OCI-LY1 (cell line): Measurements from ENCODE around the gene SPIN2B.

Experiments used
- H2AFZ ChIP-seq: fragments of 200-600 bp; sonication (generic), shearing (Covaris generic); 2 replicates; pipeline ENCODE4 v1.6.0; 2014; ENCODE audit warnings: antibody characterized with exemption, mild to moderate bottlenecking, low read length
- H3F3A ChIP-seq: fragments of 200-600 bp; sonication (generic), shearing (Covaris generic); 2 replicates; pipeline ENCODE4 v1.6.0; 2014; ENCODE audit warnings: mild to moderate bottlenecking, antibody characterized with exemption, low read length, moderate library complexity; ENCODE audit not compliant: insufficient read depth
- H3K27ac ChIP-seq: fragments of 200-600 bp; sonication (generic); 2 replicates; pipeline ENCODE4 v1.5.1; 2014; ENCODE audit warnings: low read length, mixed run types, mild to moderate bottlenecking, low read depth; ENCODE audit not compliant: poor library complexity, severe bottlenecking
- H3K27me3 ChIP-seq: fragments of 200-600 bp; sonication (generic); 2 replicates; pipeline ENCODE4 v1.6.0; 2014; ENCODE audit warnings: antibody characterized with exemption, mild to moderate bottlenecking, low read length, moderate library complexity; ENCODE audit not compliant: insufficient read depth
- H3K36me3 ChIP-seq: fragments of 200-600 bp; sonication (generic); 2 replicates; pipeline ENCODE4 v1.6.1; 2014; ENCODE audit warnings: mild to moderate bottlenecking, antibody characterized with exemption, low read length, moderate library complexity, mixed read lengths; ENCODE audit not compliant: insufficient read depth
- H3K4me1 ChIP-seq: fragments of 200-600 bp; sonication (generic); 2 replicates; pipeline ENCODE4 v1.5.1; 2014; ENCODE audit warnings: mild to moderate bottlenecking, low read length, moderate library complexity; ENCODE audit not compliant: insufficient read depth, severe bottlenecking
- H3K4me2 ChIP-seq: fragments of 200-600 bp; sonication (generic), shearing (Covaris generic); 2 replicates; pipeline ENCODE4 v1.6.1; 2014; ENCODE audit warnings: low read length
- H3K4me3 ChIP-seq: fragments of 200-600 bp; sonication (generic); 2 replicates; pipeline ENCODE4 v1.5.1; 2014; ENCODE audit warnings: low read length, low read depth, mild to moderate bottlenecking, mixed read lengths; ENCODE audit not compliant: poor library complexity, severe bottlenecking
- H3K79me2 ChIP-seq: fragments of 200-600 bp; shearing (Covaris generic); 2 replicates; pipeline ENCODE4 v1.6.1; 2016; ENCODE audit warnings: mixed run types, low read length, mixed read lengths; ENCODE audit not compliant: insufficient read depth
- H3K9ac ChIP-seq: fragments of 200-600 bp; sonication (generic), shearing (Covaris generic); 2 replicates; pipeline ENCODE4 v1.6.1; 2014; ENCODE audit warnings: mild to moderate bottlenecking, low read length, mixed read lengths
- H3K9me2 ChIP-seq: fragments of 200-600 bp; sonication (generic), shearing (Covaris generic); 2 replicates; pipeline ENCODE4 v1.6.1; 2014; ENCODE audit warnings: low read depth, mild to moderate bottlenecking, low read length, mixed read lengths
- H3K9me3 ChIP-seq: fragments of 200-600 bp; shearing (Covaris generic); 2 replicates; pipeline ENCODE4 v1.6.1; 2014; ENCODE audit warnings: low read length, mixed read lengths
- H4K20me1 ChIP-seq: fragments of 200-600 bp; sonication (generic), shearing (Covaris generic); 2 replicates; pipeline ENCODE4 v1.6.0; 2016; ENCODE audit warnings: mild to moderate bottlenecking, low read length; ENCODE audit not compliant: insufficient read depth
- CTCF ChIP-seq: fragments of 200-600 bp; sonication (generic), shearing (Covaris generic); IDR thresholded peaks from 2 replicates; pipeline ENCODE4 v1.5.1; 2017; ENCODE audit warnings: mild to moderate bottlenecking, antibody characterized with exemption, low read length, moderate library complexity, mixed read lengths
- EZH2 ChIP-seq: fragments of 200-600 bp; sonication (generic), shearing (Covaris generic); IDR thresholded peaks from 2 replicates; pipeline ENCODE4 v1.8.0; 2017; ENCODE audit warnings: borderline replicate concordance, mixed run types, mild to moderate bottlenecking, antibody characterized with exemption, low read length, moderate library complexity, mixed read lengths

SPIN2B gene

GRCh38 chrX:57083143-57083542 lies 38.2 kb downstream of the SPIN2B start:
- Histone ChIP-seq H3K9ac (no peak overlapping the region), H3F3A (no peaks in the 10 kb centered on the region), H3K27me3 (no peaks in the 10 kb centered on the region), H3K36me3 (no peaks in the 10 kb centered on the region), H3K4me1 (no peaks in the 10 kb centered on the region), H3K27ac (no peak overlapping the region), H3K4me3 (no peak overlapping the region), H3K9me3 (no peaks in the 10 kb centered on the region), H3K4me2 (no peak overlapping the region), H4K20me1 (no peaks in the 10 kb centered on the region), H2AFZ (no peak overlapping the region), H3K9me2 (no peaks in the 10 kb centered on the region), H3K79me2 (no peaks in the 10 kb centered on the region)
- no peak for TF ChIP-seq CTCF
- TF ChIP-seq EZH2, result no peak

- Histone ChIP-seq H3K9me3 (no peaks in the 10 kb centered on the region), H4K20me1 (no peaks in the 10 kb centered on the region), H3K4me2 (no peak overlapping the region), H3K27ac (no peak overlapping the region), H3K79me2 (no peaks in the 10 kb centered on the region), H3K27me3 (no peaks in the 10 kb centered on the region), H3K4me3 (no peak overlapping the region), H3F3A (no peaks in the 10 kb centered on the region), H3K4me1 (no peaks in the 10 kb centered on the region), H3K36me3 (no peaks in the 10 kb centered on the region), H3K9me2 (no peaks in the 10 kb centered on the region), H3K9ac (no peak overlapping the region), H2AFZ (no peak overlapping the region)
- TF ChIP-seq EZH2 (no peak), CTCF (no peak)
Observed at GRCh38 chrX:57074458-57074857, 46.9 kb downstream of the SPIN2B start.

GRCh38 chrX:57070185-57070984 lies 51.0 kb downstream of the SPIN2B start:
- Histone ChIP-seq H3K4me1 (no peaks in the 10 kb centered on the region), H3K27me3 (no peaks in the 10 kb centered on the region), H3K4me3 (no peak overlapping the region), H3F3A (no peaks in the 10 kb centered on the region), H3K9me3 (no peaks in the 10 kb centered on the region), H3K9ac (no peak overlapping the region), H3K27ac (no peak overlapping the region), H4K20me1 (no peaks in the 10 kb centered on the region), H3K79me2 (no peaks in the 10 kb centered on the region), H3K9me2 (no peaks in the 10 kb centered on the region), H2AFZ (no peak overlapping the region), H3K4me2 (no peak overlapping the region), H3K36me3 (no peaks in the 10 kb centered on the region)
- TF ChIP-seq EZH2 (no peak), CTCF (no peak)
